GM23338 (cell line): ENCODE measurements around the gene IMP3. TPM values are rescaled to one million over a fixed set of nuclear protein-coding genes. Genes with fewer than 3 reads are reported as not detected.
A peak's percentile ranks its signal among the peaks of the same experiment; 100 is the strongest.

Experiments used
- ATAC-seq: fragments of 200-7000 bp; cut with Tn5 transposase; 3 replicates; pipeline ENCODE4 v1.9.1; 2020
- DNase-seq: peaks from one replicate; pipeline ENCODE4 v3.0.0-alpha.2; 2015; ENCODE audit warnings: low spot score
- H2AFZ ChIP-seq: fragments of 200-600 bp; sonication (generic); 2 replicates; pipeline ENCODE4 v1.8.0; 2016; ENCODE audit warnings: antibody characterized with exemption, mild to moderate bottlenecking, moderate library complexity
- H3F3A ChIP-seq: fragments of 200-600 bp; sonication (generic); replicated peaks from 2 replicates; pipeline ENCODE4 v1.8.0; 2017; ENCODE audit warnings: antibody characterized with exemption, mixed run types, low read depth
- H3K27ac ChIP-seq: fragments of 200-600 bp; sonication (generic); 2 replicates; pipeline ENCODE4 v1.6.1; 2016; ENCODE audit warnings: low read depth
- H3K27me3 ChIP-seq: fragments of 200-600 bp; sonication (generic); 2 replicates; pipeline ENCODE4 v1.8.0; 2016; ENCODE audit warnings: mild to moderate bottlenecking, mixed run types, moderate library complexity; ENCODE audit not compliant: insufficient read depth
- H3K36me3 ChIP-seq: fragments of 200-600 bp; sonication (generic); 2 replicates; pipeline ENCODE4 v1.8.0; 2016; ENCODE audit warnings: mild to moderate bottlenecking; ENCODE audit not compliant: insufficient read depth
- H3K4me1 ChIP-seq: fragments of 200-600 bp; sonication (generic); 2 replicates; pipeline ENCODE4 v1.8.0; 2016; ENCODE audit warnings: mild to moderate bottlenecking, moderate library complexity; ENCODE audit not compliant: insufficient read depth
- H3K4me2 ChIP-seq: fragments of 200-600 bp; sonication (generic); 2 replicates; pipeline ENCODE4 v1.7.1; 2017; ENCODE audit warnings: mixed run types
- H3K4me3 ChIP-seq: fragments of 200-600 bp; sonication (generic); 2 replicates; pipeline ENCODE4 v1.6.1; 2016; ENCODE audit warnings: mixed run types
- H3K79me2 ChIP-seq: fragments of 200-600 bp; sonication (generic); replicated peaks from 2 replicates; pipeline ENCODE4 v1.8.0; 2017; ENCODE audit warnings: mild to moderate bottlenecking; ENCODE audit not compliant: insufficient read depth
- H3K9me2 ChIP-seq: fragments of 200-600 bp; sonication (generic); 2 replicates; pipeline ENCODE4 v1.8.0; 2017; ENCODE audit not compliant: insufficient read depth
- H4K20me1 ChIP-seq: fragments of 200-600 bp; sonication (generic); replicated peaks from 2 replicates; pipeline ENCODE4 v1.8.0; 2017; ENCODE audit warnings: mild to moderate bottlenecking; ENCODE audit not compliant: insufficient read depth
- H3K27ac Mint-ChIP-seq: 2 replicates; pipeline ENCODE4 v1.8.0; 2020; ENCODE audit warnings: inconsistent platforms, mild to moderate bottlenecking, moderate library complexity, mixed read lengths
- H3K27me3 Mint-ChIP-seq: 3 replicates; pipeline ENCODE4 v1.8.0; 2022; ENCODE audit warnings: low read depth, mild to moderate bottlenecking, moderate library complexity, mixed read lengths, inconsistent platforms; ENCODE audit not compliant: insufficient read depth, poor library complexity
- H3K36me3 Mint-ChIP-seq: 3 replicates; pipeline ENCODE4 v1.8.0; 2021; ENCODE audit warnings: low read depth, mild to moderate bottlenecking, inconsistent platforms, moderate library complexity, mixed read lengths
- H3K4me1 Mint-ChIP-seq: 3 replicates; pipeline ENCODE4 v1.8.0; 2020; ENCODE audit warnings: mild to moderate bottlenecking, inconsistent platforms, mixed read lengths
- H3K4me3 Mint-ChIP-seq: 3 replicates; pipeline ENCODE4 v1.8.0; 2021; ENCODE audit warnings: moderate library complexity, mild to moderate bottlenecking, inconsistent platforms, mixed read lengths
- H3K9me3 Mint-ChIP-seq: 3 replicates; pipeline ENCODE4 v1.8.0; 2020; ENCODE audit warnings: moderate library complexity, mild to moderate bottlenecking, inconsistent platforms, mixed read lengths
- ETS1 ChIP-seq: IDR thresholded peaks from 2 replicates; pipeline ENCODE4 v1.6.1; 2016; ENCODE audit warnings: antibody characterized with exemption
- EZH2 ChIP-seq: fragments of 200-600 bp; sonication (generic); IDR thresholded peaks from one replicate; pipeline ENCODE4 v1.8.0; 2017; ENCODE audit warnings: antibody characterized with exemption, mild to moderate bottlenecking, low read depth; ENCODE audit not compliant: unreplicated experiment
- JUNB ChIP-seq: IDR thresholded peaks from one replicate; pipeline ENCODE4 v1.6.1; 2016; ENCODE audit warnings: antibody characterized with exemption; ENCODE audit not compliant: unreplicated experiment
- POLR2AphosphoS5 ChIP-seq: IDR thresholded peaks from 2 replicates; pipeline ENCODE4 v1.6.1; 2016; ENCODE audit warnings: antibody characterized with exemption, low read depth
- STAT1 ChIP-seq: IDR thresholded peaks from one replicate; pipeline ENCODE4 v1.6.1; 2016; ENCODE audit warnings: antibody characterized with exemption; ENCODE audit not compliant: unreplicated experiment
- ZNF331 ChIP-seq: fragments of 250-450 bp; sonication (Bioruptor Pico); IDR thresholded peaks from 2 replicates; pipeline ENCODE4 v1.5.0; 2020; ENCODE audit warnings: low read depth, mild to moderate bottlenecking, moderate library complexity
- ZNF462 ChIP-seq: fragments of 250-450 bp; sonication (Bioruptor Pico); IDR thresholded peaks from 2 replicates; pipeline ENCODE4 v1.5.0; 2020; ENCODE audit warnings: mild to moderate bottlenecking, moderate library complexity
- polyA plus RNA-seq: library from polyadenylated mRNA; unstranded; fragments of >200 nt; fragmentation: Nextera tagmentation; extraction: Ambion mirVana; gene quantifications from 2 replicates; pipeline ENCODE4 v1.2.1, GENCODE V29; 2016
- total RNA-seq: library from RNA; depleted of rRNA; stranded (reverse); fragments of >200 nt; shearing (Covaris generic); gene quantifications from 2 replicates; pipeline ENCODE4 v1.2.3, GENCODE V29; 2014

Gene IMP3
- total and polyA plus RNA-seq, 2 experiments from 2014 or later, result 210 to 319 TPM

GRCh38 chr15:75620841-75621391, 19.1 kb downstream of the IMP3 start:
- H3K27me3 ChIP-seq, result no peaks in the 10 kb centered on the region
- no peak overlapping the region for H3K4me3 Mint-ChIP-seq
- peaks cover 3% of the 10 kb centered on the region; the same call in 1 of the 2 replicates for H3K79me2 ChIP-seq
- DNase-seq, result no peak
- H2AFZ ChIP-seq, result no peak overlapping the region
- H3K9me2 ChIP-seq, result no peaks in the 10 kb centered on the region
- peaks cover 31% of the 10 kb centered on the region for H3K36me3 Mint-ChIP-seq
- H3K4me3 ChIP-seq, result no peak overlapping the region
- H3K9me3 Mint-ChIP-seq, result no peaks in the 10 kb centered on the region
- H3K4me1 Mint-ChIP-seq, result peaks cover under 1% of the 10 kb centered on the region
- H3K27me3 Mint-ChIP-seq, result peaks cover 7% of the 10 kb centered on the region
- H4K20me1 ChIP-seq, result no peaks in the 10 kb centered on the region; the same call in 1 of the 2 replicates
- 0 out of 2 replicates have a peak, but pooled peaks cover 5% of the 10 kb centered on the region for H3F3A ChIP-seq
- TF ChIP-seq ZNF331 (no peak), JUNB (no peak), EZH2 (no peak), STAT1 (no peak), POLR2AphosphoS5 (no peak), ZNF462 (CRISPR knock-in tag) (no peak), ETS1 (no peak)
- H3K27ac Mint-ChIP-seq, result peak overlapping the region; percentile 54; the same call in 1 of the 2 replicates
- H3K27ac ChIP-seq, result 0 out of 2 replicates have a peak overlapping the region, but pooled peaks have one; percentile 27
- peaks cover 12% of the 10 kb centered on the region for H3K36me3 ChIP-seq
- no peak overlapping the region for H3K4me2 ChIP-seq
- ATAC-seq, result no peak
- peaks cover 3% of the 10 kb centered on the region; the same call in 1 of the 2 replicates for H3K4me1 ChIP-seq
